ENCODE data around the gene KLRC2. TPM values are rescaled to one million over a fixed set of nuclear protein-coding genes. Genes with fewer than 3 reads are reported as not detected.

KLRC2 gene
- total and polyA plus RNA-seq, 2 experiments from 2014 or later: not detected

GRCh38 chr12:10400829-10401228, 35.0 kb downstream of the KLRC2 start:
- Mint-ChIP-seq H3K4me3 (no peak overlapping the region), H3K27ac (no peak overlapping the region), H3K36me3 (ENCODE audit: low read depth) (no peaks in the 10 kb centered on the region), H3K4me1 (peaks cover under 1% of the 10 kb centered on the region), H3K27me3 (ENCODE audit: insufficient read depth, low read depth, poor library complexity) (no peaks in the 10 kb centered on the region), H3K9me3 (no peaks in the 10 kb centered on the region)
- DNase-seq (ENCODE audit: low spot score) (no peak), ATAC-seq (no peak)
- Histone ChIP-seq H3K4me3 (no peak overlapping the region), H3K4me2 (no peak overlapping the region), H3K79me2 (replicated peaks; ENCODE audit: insufficient read depth) (no peaks in the 10 kb centered on the region), H3K27ac (ENCODE audit: low read depth) (no peak overlapping the region), H3K27me3 (ENCODE audit: insufficient read depth) (no peaks in the 10 kb centered on the region), H3K9me2 (ENCODE audit: insufficient read depth) (no peaks in the 10 kb centered on the region), H3F3A (replicated peaks; ENCODE audit: low read depth) (no peaks in the 10 kb centered on the region), H4K20me1 (replicated peaks; ENCODE audit: insufficient read depth) (no peaks in the 10 kb centered on the region), H3K36me3 (ENCODE audit: insufficient read depth) (no peaks in the 10 kb centered on the region), H2AFZ (no peak overlapping the region), H3K4me1 (ENCODE audit: insufficient read depth) (peaks cover 2% of the 10 kb centered on the region; the same call in 1 of the 2 replicates)
- TF ChIP-seq, protein P1, sequence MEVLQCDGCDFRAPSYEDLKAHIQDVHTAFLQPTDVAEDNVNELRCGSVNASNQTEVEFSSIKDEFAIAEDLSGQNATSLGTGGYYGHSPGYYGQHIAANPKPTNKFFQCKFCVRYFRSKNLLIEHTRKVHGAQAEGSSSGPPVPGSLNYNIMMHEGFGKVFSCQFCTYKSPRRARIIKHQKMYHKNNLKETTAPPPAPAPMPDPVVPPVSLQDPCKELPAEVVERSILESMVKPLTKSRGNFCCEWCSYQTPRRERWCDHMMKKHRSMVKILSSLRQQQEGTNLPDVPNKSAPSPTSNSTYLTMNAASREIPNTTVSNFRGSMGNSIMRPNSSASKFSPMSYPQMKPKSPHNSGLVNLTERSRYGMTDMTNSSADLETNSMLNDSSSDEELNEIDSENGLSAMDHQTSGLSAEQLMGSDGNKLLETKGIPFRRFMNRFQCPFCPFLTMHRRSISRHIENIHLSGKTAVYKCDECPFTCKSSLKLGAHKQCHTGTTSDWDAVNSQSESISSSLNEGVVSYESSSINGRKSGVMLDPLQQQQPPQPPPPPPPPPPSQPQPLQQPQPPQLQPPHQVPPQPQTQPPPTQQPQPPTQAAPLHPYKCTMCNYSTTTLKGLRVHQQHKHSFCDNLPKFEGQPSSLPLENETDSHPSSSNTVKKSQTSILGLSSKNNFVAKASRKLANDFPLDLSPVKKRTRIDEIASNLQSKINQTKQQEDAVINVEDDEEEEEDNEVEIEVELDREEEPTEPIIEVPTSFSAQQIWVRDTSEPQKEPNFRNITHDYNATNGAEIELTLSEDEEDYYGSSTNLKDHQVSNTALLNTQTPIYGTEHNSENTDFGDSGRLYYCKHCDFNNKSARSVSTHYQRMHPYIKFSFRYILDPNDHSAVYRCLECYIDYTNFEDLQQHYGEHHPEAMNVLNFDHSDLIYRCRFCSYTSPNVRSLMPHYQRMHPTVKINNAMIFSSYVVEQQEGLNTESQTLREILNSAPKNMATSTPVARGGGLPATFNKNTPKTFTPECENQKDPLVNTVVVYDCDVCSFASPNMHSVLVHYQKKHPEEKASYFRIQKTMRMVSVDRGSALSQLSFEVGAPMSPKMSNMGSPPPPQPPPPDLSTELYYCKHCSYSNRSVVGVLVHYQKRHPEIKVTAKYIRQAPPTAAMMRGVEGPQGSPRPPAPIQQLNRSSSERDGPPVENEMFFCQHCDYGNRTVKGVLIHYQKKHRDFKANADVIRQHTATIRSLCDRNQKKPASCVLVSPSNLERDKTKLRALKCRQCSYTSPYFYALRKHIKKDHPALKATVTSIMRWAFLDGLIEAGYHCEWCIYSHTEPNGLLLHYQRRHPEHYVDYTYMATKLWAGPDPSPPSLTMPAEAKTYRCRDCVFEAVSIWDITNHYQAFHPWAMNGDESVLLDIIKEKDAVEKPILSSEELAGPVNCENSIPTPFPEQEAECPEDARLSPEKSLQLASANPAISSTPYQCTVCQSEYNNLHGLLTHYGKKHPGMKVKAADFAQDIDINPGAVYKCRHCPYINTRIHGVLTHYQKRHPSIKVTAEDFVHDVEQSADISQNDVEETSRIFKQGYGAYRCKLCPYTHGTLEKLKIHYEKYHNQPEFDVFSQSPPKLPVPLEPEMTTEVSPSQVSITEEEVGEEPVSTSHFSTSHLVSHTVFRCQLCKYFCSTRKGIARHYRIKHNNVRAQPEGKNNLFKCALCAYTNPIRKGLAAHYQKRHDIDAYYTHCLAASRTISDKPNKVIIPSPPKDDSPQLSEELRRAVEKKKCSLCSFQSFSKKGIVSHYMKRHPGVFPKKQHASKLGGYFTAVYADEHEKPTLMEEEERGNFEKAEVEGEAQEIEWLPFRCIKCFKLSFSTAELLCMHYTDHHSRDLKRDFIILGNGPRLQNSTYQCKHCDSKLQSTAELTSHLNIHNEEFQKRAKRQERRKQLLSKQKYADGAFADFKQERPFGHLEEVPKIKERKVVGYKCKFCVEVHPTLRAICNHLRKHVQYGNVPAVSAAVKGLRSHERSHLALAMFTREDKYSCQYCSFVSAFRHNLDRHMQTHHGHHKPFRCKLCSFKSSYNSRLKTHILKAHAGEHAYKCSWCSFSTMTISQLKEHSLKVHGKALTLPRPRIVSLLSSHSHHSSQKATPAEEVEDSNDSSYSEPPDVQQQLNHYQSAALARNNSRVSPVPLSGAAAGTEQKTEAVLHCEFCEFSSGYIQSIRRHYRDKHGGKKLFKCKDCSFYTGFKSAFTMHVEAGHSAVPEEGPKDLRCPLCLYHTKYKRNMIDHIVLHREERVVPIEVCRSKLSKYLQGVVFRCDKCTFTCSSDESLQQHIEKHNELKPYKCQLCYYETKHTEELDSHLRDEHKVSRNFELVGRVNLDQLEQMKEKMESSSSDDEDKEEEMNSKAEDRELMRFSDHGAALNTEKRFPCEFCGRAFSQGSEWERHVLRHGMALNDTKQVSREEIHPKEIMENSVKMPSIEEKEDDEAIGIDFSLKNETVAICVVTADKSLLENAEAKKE (CRISPR knock-in tag; IDR thresholded peaks at IDR 0.05): no peak

- H3K4me1 ChIP-seq (ENCODE audit: insufficient read depth): peaks cover 3% of the 10 kb centered on the region; the same call in 1 of the 2 replicates
- DNase-seq (ENCODE audit: low spot score) (no peak), ATAC-seq (no peak)
- H3K27me3 ChIP-seq (ENCODE audit: insufficient read depth): no peaks in the 10 kb centered on the region
- H3F3A ChIP-seq (replicated peaks; ENCODE audit: low read depth): no peaks in the 10 kb centered on the region
- H3K27ac ChIP-seq (ENCODE audit: low read depth): no peak overlapping the region
- Mint-ChIP-seq H3K36me3 (ENCODE audit: low read depth) (no peaks in the 10 kb centered on the region), H3K4me3 (no peak overlapping the region), H3K27ac (no peak overlapping the region), H3K9me3 (no peaks in the 10 kb centered on the region), H3K27me3 (ENCODE audit: insufficient read depth, low read depth, poor library complexity) (no peaks in the 10 kb centered on the region), H3K4me1 (peaks cover 5% of the 10 kb centered on the region)
- H3K9me2 ChIP-seq (ENCODE audit: insufficient read depth): no peaks in the 10 kb centered on the region
- no peaks in the 10 kb centered on the region for H3K79me2 ChIP-seq (replicated peaks; ENCODE audit: insufficient read depth)
- H3K36me3 ChIP-seq (ENCODE audit: insufficient read depth): no peaks in the 10 kb centered on the region
- H4K20me1 ChIP-seq (replicated peaks; ENCODE audit: insufficient read depth): no peaks in the 10 kb centered on the region
- no peak overlapping the region for H2AFZ ChIP-seq
- H3K4me2 ChIP-seq: no peak overlapping the region
- H3K4me3 ChIP-seq: no peak overlapping the region
- TF ChIP-seq, protein P2, sequence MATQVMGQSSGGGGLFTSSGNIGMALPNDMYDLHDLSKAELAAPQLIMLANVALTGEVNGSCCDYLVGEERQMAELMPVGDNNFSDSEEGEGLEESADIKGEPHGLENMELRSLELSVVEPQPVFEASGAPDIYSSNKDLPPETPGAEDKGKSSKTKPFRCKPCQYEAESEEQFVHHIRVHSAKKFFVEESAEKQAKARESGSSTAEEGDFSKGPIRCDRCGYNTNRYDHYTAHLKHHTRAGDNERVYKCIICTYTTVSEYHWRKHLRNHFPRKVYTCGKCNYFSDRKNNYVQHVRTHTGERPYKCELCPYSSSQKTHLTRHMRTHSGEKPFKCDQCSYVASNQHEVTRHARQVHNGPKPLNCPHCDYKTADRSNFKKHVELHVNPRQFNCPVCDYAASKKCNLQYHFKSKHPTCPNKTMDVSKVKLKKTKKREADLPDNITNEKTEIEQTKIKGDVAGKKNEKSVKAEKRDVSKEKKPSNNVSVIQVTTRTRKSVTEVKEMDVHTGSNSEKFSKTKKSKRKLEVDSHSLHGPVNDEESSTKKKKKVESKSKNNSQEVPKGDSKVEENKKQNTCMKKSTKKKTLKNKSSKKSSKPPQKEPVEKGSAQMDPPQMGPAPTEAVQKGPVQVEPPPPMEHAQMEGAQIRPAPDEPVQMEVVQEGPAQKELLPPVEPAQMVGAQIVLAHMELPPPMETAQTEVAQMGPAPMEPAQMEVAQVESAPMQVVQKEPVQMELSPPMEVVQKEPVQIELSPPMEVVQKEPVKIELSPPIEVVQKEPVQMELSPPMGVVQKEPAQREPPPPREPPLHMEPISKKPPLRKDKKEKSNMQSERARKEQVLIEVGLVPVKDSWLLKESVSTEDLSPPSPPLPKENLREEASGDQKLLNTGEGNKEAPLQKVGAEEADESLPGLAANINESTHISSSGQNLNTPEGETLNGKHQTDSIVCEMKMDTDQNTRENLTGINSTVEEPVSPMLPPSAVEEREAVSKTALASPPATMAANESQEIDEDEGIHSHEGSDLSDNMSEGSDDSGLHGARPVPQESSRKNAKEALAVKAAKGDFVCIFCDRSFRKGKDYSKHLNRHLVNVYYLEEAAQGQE (IDR thresholded peaks at IDR 0.05; ENCODE audit: unreplicated experiment): no peak
- TF ChIP-seq, protein P3, sequence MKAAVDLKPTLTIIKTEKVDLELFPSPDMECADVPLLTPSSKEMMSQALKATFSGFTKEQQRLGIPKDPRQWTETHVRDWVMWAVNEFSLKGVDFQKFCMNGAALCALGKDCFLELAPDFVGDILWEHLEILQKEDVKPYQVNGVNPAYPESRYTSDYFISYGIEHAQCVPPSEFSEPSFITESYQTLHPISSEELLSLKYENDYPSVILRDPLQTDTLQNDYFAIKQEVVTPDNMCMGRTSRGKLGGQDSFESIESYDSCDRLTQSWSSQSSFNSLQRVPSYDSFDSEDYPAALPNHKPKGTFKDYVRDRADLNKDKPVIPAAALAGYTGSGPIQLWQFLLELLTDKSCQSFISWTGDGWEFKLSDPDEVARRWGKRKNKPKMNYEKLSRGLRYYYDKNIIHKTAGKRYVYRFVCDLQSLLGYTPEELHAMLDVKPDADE (IDR thresholded peaks at IDR 0.05): no peak
- no peak for TF ChIP-seq NANOG (IDR thresholded peaks at IDR 0.05; ENCODE audit: borderline replicate concordance)
- TF ChIP-seq ZNF114 (CRISPR knock-in tag; IDR thresholded peaks at IDR 0.05): no peak
- TF ChIP-seq EZH2 (IDR thresholded peaks at IDR 0.05; ENCODE audit: low read depth, unreplicated experiment): no peak
These were observed 37.6 kb downstream of the KLRC2 start for GRCh38 chr12:10398168-10398567.
